ENCODE measurements around the gene ASTN2. TPM values are rescaled to one million over a fixed set of nuclear protein-coding genes. Genes with fewer than 3 reads are reported as not detected.

Gene ASTN2
- total RNA-seq, 1 experiment from 2014 or later = 4.8 TPM

DNA sequence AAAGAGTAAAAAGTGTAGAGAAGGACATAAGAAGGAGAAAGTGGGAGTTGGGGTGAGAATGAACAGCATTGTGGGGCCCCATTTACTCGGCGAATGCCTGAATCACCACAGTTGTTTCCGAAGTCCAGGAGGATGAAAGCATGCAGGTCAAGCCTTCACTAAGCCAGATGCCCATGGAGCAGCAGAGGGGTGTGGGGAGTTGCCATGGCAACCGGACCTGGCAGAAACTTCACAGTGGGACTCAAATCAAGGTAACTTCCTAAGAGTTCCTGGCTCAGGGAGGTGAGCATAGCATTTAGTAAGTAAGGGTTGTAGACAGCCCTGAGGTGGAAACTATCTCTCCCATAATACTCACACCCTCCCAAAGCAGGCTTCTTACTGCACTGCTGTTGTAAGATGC, 370.6 kb downstream of the ASTN2 start (continued):
- TF ChIP-seq, protein P1, sequence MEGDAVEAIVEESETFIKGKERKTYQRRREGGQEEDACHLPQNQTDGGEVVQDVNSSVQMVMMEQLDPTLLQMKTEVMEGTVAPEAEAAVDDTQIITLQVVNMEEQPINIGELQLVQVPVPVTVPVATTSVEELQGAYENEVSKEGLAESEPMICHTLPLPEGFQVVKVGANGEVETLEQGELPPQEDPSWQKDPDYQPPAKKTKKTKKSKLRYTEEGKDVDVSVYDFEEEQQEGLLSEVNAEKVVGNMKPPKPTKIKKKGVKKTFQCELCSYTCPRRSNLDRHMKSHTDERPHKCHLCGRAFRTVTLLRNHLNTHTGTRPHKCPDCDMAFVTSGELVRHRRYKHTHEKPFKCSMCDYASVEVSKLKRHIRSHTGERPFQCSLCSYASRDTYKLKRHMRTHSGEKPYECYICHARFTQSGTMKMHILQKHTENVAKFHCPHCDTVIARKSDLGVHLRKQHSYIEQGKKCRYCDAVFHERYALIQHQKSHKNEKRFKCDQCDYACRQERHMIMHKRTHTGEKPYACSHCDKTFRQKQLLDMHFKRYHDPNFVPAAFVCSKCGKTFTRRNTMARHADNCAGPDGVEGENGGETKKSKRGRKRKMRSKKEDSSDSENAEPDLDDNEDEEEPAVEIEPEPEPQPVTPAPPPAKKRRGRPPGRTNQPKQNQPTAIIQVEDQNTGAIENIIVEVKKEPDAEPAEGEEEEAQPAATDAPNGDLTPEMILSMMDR (IDR thresholded peaks at IDR 0.05 in 2 of 3, conservative IDR thresholded peaks at IDR 0.05 in 1 of 3; ENCODE audit: borderline replicate concordance in 1 of 3, insufficient read depth in 1 of 3, low read depth in 2 of 3, low read length in 2 of 3) = no peak
- no peak for TF ChIP-seq POLR2A (IDR thresholded peaks at IDR 0.05; ENCODE audit: borderline replicate concordance, extremely low read depth, insufficient read depth, insufficient read length)

DNA sequence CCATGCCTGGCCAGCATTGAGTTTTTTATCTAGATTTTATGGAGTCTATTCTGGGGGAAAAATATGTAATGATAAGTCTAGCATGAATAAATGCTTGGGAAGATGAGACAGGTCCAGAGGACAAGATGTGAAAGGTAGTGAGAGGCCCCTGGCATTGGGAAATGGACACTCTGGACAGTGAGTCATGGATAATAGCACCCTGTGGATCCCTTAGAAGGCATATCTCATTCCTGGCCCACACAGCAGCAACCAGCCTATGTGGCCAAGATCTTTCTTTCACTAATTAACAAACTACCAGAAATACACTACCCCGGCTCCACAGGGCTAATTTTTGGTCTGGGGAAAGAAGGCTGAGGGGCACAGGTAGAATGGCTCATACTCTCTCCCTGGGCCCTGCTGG, 371.7 kb downstream of the ASTN2 start:
- H3K79me2 ChIP-seq (ENCODE audit: insufficient read depth, low read length) = no peaks in the 10 kb centered on the region
- intact Hi-C loops (cut with micrococcal nuclease) = no loop called here
- H3K9me2 ChIP-seq (ENCODE audit: insufficient read depth) = no peaks in the 10 kb centered on the region
- no peaks in the 10 kb centered on the region for H3K36me3 ChIP-seq (ENCODE audit: control insufficient read depth in 1 of 2, insufficient read depth in 2 of 2, low read length in 2 of 2)
- no peaks in the 10 kb centered on the region for H3K9me3 ChIP-seq (ENCODE audit: control insufficient read depth in 1 of 2, insufficient read depth in 1 of 2, low read depth in 1 of 2, low read length in 2 of 2)
- no peak overlapping the region for H3K4me2 ChIP-seq (ENCODE audit: low read length)
- TF ChIP-seq, protein P2, sequence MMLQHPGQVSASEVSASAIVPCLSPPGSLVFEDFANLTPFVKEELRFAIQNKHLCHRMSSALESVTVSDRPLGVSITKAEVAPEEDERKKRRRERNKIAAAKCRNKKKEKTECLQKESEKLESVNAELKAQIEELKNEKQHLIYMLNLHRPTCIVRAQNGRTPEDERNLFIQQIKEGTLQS (IDR thresholded peaks at IDR 0.05) = no peak
- no peak for TF ChIP-seq CBX3 (IDR thresholded peaks at IDR 0.05; ENCODE audit: low read depth)
- no peak for TF ChIP-seq YY1 (IDR thresholded peaks at IDR 0.05; ENCODE audit: extremely low read depth, insufficient replicate concordance, low read depth, low read length)
- TF ChIP-seq RAD21 (IDR thresholded peaks at IDR 0.05; ENCODE audit: low read depth) = no peak
- no peak overlapping the region for H3K27ac ChIP-seq (ENCODE audit: low read depth, low read length)
- POLR2A ChIA-PET = no interaction called here
- CTCF ChIA-PET = no interaction called here
- H4K20me1 ChIP-seq (ENCODE audit: insufficient read depth) = no peaks in the 10 kb centered on the region
- no peak overlapping the region for H3K4me3 ChIP-seq (replicated peaks in 1 of 2; ENCODE audit: low read depth in 1 of 2, low read length in 2 of 2)
- peaks cover 3% of the 10 kb centered on the region; the same call in 1 of the 2 replicates for H3K27me3 ChIP-seq (ENCODE audit: insufficient read depth, low read length)
- no TSS peak for BruUV-seq (replicated peaks)
- H2AFZ ChIP-seq (ENCODE audit: low read depth, low read length, poor library complexity, severe bottlenecking) = no peak overlapping the region
- H3K4me1 ChIP-seq (ENCODE audit: control insufficient read depth in 1 of 2, insufficient read depth in 2 of 2, low read length in 2 of 2) = no peaks in the 10 kb centered on the region
- ATAC-seq (no peak), DNase-seq (ENCODE audit: low read depth, low spot score) (no peak)
- H3K9ac ChIP-seq (ENCODE audit: low read length) = no peak overlapping the region
- RAD21 ChIA-PET (ENCODE audit: low non-redundant PET in 1 of 2, low total read pairs in 2 of 2, uncharacterized antibody in 2 of 2, unreplicated experiment in 2 of 2) = no interaction called here

DNA sequence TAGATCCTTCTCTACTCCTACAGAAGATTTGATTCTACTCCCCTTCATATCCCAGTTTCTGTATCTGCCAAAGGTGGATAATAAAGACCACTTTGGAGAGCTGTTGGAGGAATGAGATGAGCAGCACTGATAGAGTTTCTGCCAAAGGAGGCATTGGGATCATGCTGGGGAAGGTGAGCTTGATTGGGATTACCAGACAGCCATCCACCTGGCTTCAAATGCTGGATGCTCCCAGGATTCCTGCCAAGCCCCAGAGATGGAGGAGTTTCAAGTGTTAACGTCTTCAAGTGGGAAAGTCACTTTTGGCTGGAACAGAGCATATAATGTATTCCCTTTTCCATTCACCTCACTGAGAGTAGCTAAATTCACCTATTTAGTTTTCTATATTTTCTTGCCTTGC, 379.3 kb downstream of the ASTN2 start:
- H3K4me2 ChIP-seq (ENCODE audit: low read length) = no peak overlapping the region
- H3K4me1 ChIP-seq (ENCODE audit: control insufficient read depth in 1 of 2, insufficient read depth in 2 of 2, low read length in 2 of 2) = no peaks in the 10 kb centered on the region
- intact Hi-C loops (cut with micrococcal nuclease) = no loop called here
- ChIA-PET CTCF (no interaction called here), RAD21 (ENCODE audit: low non-redundant PET in 1 of 2, low total read pairs in 2 of 2, uncharacterized antibody in 2 of 2, unreplicated experiment in 2 of 2) (no interaction called here), POLR2A (no interaction called here)
- H3K4me3 ChIP-seq (replicated peaks in 1 of 2; ENCODE audit: low read depth in 1 of 2, low read length in 2 of 2) = no peak overlapping the region
- no peaks in the 10 kb centered on the region for H3K27me3 ChIP-seq (ENCODE audit: insufficient read depth, low read length)
- no peaks in the 10 kb centered on the region for H4K20me1 ChIP-seq (ENCODE audit: insufficient read depth)
- TF ChIP-seq ZNF274 (IDR thresholded peaks at IDR 0.05; ENCODE audit: low read depth, low read length) = no peak
- no peak overlapping the region for H3K9ac ChIP-seq (ENCODE audit: low read length)
- no peak overlapping the region for H2AFZ ChIP-seq (ENCODE audit: low read depth, low read length, poor library complexity, severe bottlenecking)
- ATAC-seq (no peak), DNase-seq (ENCODE audit: low read depth, low spot score) (no peak)
- H3K27ac ChIP-seq (ENCODE audit: low read depth, low read length) = no peak overlapping the region
- no peaks in the 10 kb centered on the region for H3K36me3 ChIP-seq (ENCODE audit: control insufficient read depth in 1 of 2, insufficient read depth in 2 of 2, low read length in 2 of 2)
- no peaks in the 10 kb centered on the region; a peak in 1 of 4 replicates for H3K9me3 ChIP-seq (ENCODE audit: control insufficient read depth in 1 of 2, insufficient read depth in 1 of 2, low read depth in 1 of 2, low read length in 2 of 2)
- no peaks in the 10 kb centered on the region for H3K79me2 ChIP-seq (ENCODE audit: insufficient read depth, low read length)
- no peaks in the 10 kb centered on the region for H3K9me2 ChIP-seq (ENCODE audit: insufficient read depth)
- no TSS peak for BruUV-seq (replicated peaks)
